RWPE2 (cell line): ENCODE results near the gene GIMAP7.

ENCODE experiments used
- ATAC-seq: fragments of 200-7000 bp; cut with Tn5 transposase; 3 replicates; pipeline ENCODE4 v1.9.1; 2021; ENCODE audit warnings: low read depth
- DNase-seq: peaks from one replicate; pipeline ENCODE4 v3.0.0-alpha.2; 2020; ENCODE audit warnings: low spot score
- H3K27ac ChIP-seq: fragments of 450-650 bp; 2 replicates; pipeline ENCODE4 v1.5.1; 2017; ENCODE audit warnings: mild to moderate bottlenecking; ENCODE audit not compliant: poor library complexity, severe bottlenecking
- H3K27me3 ChIP-seq: fragments of 250-450 bp; sonication (Bioruptor Pico); 2 replicates; pipeline ENCODE4 v1.5.1; 2021; ENCODE audit warnings: mild to moderate bottlenecking, moderate library complexity; ENCODE audit not compliant: insufficient read depth, poor library complexity, severe bottlenecking
- H3K36me3 ChIP-seq: fragments of 250-450 bp; sonication (Bioruptor Pico); 2 replicates; pipeline ENCODE4 v1.5.1; 2020; ENCODE audit warnings: low read depth, mild to moderate bottlenecking, moderate library complexity
- H3K4me1 ChIP-seq: fragments of 250-450 bp; sonication (Bioruptor Pico); 2 replicates; pipeline ENCODE4 v1.5.1; 2021; ENCODE audit warnings: mild to moderate bottlenecking, moderate library complexity; ENCODE audit not compliant: insufficient read depth, poor library complexity, severe bottlenecking
- H3K4me3 ChIP-seq: fragments of 250-450 bp; sonication (Bioruptor Pico); 2 replicates; pipeline ENCODE4 v1.5.1; 2021; ENCODE audit warnings: mild to moderate bottlenecking, moderate library complexity; ENCODE audit not compliant: severe bottlenecking
- H3K9me3 ChIP-seq: fragments of 250-450 bp; sonication (Bioruptor Pico); 2 replicates; pipeline ENCODE4 v1.5.1; 2021; ENCODE audit warnings: mild to moderate bottlenecking, moderate library complexity; ENCODE audit not compliant: severe bottlenecking
- TF ChIP-seq, protein P1 (sequence below): fragments of 450-650 bp; IDR thresholded peaks from one replicate; pipeline ENCODE4 v1.5.1; 2017; ENCODE audit warnings: mild to moderate bottlenecking, moderate library complexity; ENCODE audit not compliant: poor library complexity, severe bottlenecking

The GIMAP7 gene

GRCh38 chr7:150566572-150566971 lies 51.9 kb downstream of the GIMAP7 start:
- TF ChIP-seq, protein P1, sequence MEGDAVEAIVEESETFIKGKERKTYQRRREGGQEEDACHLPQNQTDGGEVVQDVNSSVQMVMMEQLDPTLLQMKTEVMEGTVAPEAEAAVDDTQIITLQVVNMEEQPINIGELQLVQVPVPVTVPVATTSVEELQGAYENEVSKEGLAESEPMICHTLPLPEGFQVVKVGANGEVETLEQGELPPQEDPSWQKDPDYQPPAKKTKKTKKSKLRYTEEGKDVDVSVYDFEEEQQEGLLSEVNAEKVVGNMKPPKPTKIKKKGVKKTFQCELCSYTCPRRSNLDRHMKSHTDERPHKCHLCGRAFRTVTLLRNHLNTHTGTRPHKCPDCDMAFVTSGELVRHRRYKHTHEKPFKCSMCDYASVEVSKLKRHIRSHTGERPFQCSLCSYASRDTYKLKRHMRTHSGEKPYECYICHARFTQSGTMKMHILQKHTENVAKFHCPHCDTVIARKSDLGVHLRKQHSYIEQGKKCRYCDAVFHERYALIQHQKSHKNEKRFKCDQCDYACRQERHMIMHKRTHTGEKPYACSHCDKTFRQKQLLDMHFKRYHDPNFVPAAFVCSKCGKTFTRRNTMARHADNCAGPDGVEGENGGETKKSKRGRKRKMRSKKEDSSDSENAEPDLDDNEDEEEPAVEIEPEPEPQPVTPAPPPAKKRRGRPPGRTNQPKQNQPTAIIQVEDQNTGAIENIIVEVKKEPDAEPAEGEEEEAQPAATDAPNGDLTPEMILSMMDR = no peak
- Histone ChIP-seq H3K4me3 (no peak overlapping the region), H3K4me1 (no peaks in the 10 kb centered on the region), H3K36me3 (no peaks in the 10 kb centered on the region), H3K9me3 (no peaks in the 10 kb centered on the region), H3K27me3 (no peaks in the 10 kb centered on the region), H3K27ac (no peak overlapping the region)
- ATAC-seq = no peak
- no peak for DNase-seq

DNA sequence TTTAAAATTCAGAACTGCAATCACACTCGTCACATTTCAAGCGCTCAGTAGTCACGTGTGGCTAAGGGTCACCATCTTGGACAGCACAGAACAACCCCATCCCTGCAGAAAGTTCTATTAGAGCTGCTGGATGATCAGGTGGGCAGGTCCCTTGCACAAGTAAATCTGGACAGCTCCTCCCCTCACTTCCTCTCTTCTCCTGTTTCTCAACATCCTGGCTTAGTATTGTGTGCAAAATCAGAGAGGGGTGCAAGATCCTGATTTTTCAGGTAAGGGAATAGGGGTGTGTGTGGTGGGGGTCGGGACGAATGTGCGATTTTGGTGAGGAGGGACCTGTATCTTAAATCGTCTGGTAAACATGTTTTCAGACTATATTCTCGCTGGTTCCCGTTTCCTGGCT lies 52.5 kb downstream of the GIMAP7 start, which contains the start of gene GIMAP4:
TSS of gene GIMAP4 (plus strand) at position 222 of the 400 bp plus-strand sequence. CDS start 2,512 bp downstream, outside the sequence.
- Histone ChIP-seq H3K36me3 (no peaks in the 10 kb centered on the region), H3K9me3 (no peaks in the 10 kb centered on the region), H3K27me3 (no peaks in the 10 kb centered on the region), H3K27ac (no peak within 1 kb of the TSS), H3K4me3 (no peak within 1 kb of the TSS), H3K4me1 (no peaks in the 10 kb centered on the region)
- DNase-seq (no peak), ATAC-seq (no peak)
- TF ChIP-seq, protein P1 = no peak

DNA sequence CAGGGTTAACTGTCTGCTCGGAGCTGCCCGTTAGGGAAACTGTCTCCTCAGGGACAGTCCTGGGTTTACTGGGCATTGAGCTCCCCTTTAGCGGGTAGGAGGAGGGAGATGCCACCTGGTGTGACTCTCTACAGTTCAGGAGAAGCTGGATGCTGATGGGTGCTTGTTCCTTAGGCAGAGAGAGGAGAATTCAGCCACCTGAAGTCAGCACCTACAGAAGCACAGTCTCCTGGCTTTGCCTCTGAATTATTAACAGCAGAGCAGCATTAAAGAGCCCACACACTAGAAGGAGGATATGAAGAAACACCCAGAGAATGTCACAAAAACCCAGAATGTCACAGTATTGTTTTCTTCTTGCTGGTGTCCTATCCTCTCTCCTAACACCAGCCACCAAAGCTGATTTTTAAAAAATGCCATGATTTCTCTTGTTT lies 53.2 kb downstream of the GIMAP7 start:
- Histone ChIP-seq H3K4me1 (no peaks in the 10 kb centered on the region), H3K9me3 (no peaks in the 10 kb centered on the region), H3K27me3 (no peaks in the 10 kb centered on the region), H3K27ac (no peak overlapping the region), H3K4me3 (no peak overlapping the region), H3K36me3 (no peaks in the 10 kb centered on the region)
- DNase-seq = no peak
- TF ChIP-seq, protein P1 = no peak
- no peak for ATAC-seq

- TF ChIP-seq, protein P1 = no peak
- H3K27me3 ChIP-seq = no peaks in the 10 kb centered on the region
- peaks cover 2% of the 10 kb centered on the region for H3K9me3 ChIP-seq
- H3K4me1 ChIP-seq = no peaks in the 10 kb centered on the region
- no peak for DNase-seq
- H3K4me3 ChIP-seq = no peak overlapping the region
- no peaks in the 10 kb centered on the region for H3K36me3 ChIP-seq
- ATAC-seq = no peak
- no peak overlapping the region for H3K27ac ChIP-seq
Observed at GRCh38 chr7:150568714-150569113, 54.0 kb downstream of the GIMAP7 start.

- Histone ChIP-seq H3K36me3 (no peaks in the 10 kb centered on the region), H3K9me3 (peaks cover 2% of the 10 kb centered on the region), H3K4me3 (no peak overlapping the region), H3K4me1 (no peaks in the 10 kb centered on the region), H3K27me3 (no peaks in the 10 kb centered on the region), H3K27ac (no peak overlapping the region)
- TF ChIP-seq, protein P1 = no peak
- ATAC-seq = no peak
- DNase-seq = no peak
Observed at GRCh38 chr7:150569245-150569955, 54.7 kb downstream of the GIMAP7 start.
